H1 (cell line): Measurements from ENCODE around the gene ITGA5. TPM values are rescaled to one million over a fixed set of nuclear protein-coding genes. Genes with fewer than 3 reads are reported as not detected.

Experiments
- CTCF ChIA-PET: fragments of 300-600 bp; sonication (Branson Sonifier 250); formaldehyde crosslinking; loops from one replicate; lab custom pipeline; 2021; ENCODE audit not compliant: partially characterized antibody; lab: Charles Lee
- POLR2A ChIA-PET: fragments of 300-600 bp; sonication (Branson Sonifier 250); formaldehyde crosslinking; loops from one replicate; lab custom pipeline; 2021; ENCODE audit warnings: inconsistent platforms; ENCODE audit not compliant: partially characterized antibody; lab: Charles Lee
- DNase-seq, 2 experiments: peaks; one replicate each; pipeline versions ENCODE4 v3.0.0 to v3.0.0-alpha.2; 2010 to 2022; ENCODE audit warnings: low spot score in 2 of 2, low read depth in 1 of 2, mixed read lengths in 1 of 2
- FAIRE-seq: peaks from 2 replicates; lab custom pipeline; 2011; peaks lifted over from hg19 to GRCh38; lab: Jason Lieb, UNC
- H2AFZ ChIP-seq: 2 replicates; pipeline ENCODE4 v1.8.1; 2012; ENCODE audit warnings: low read length, inconsistent platforms
- H2AK5ac ChIP-seq: 2 replicates; pipeline ENCODE4 v1.6.1; 2013; ENCODE audit warnings: low read depth, low read length
- H2BK120ac ChIP-seq: replicated peaks from 2 replicates; pipeline ENCODE3; 2013; ENCODE audit warnings: low read depth, low read length, inconsistent platforms
- H2BK12ac ChIP-seq: 2 replicates; pipeline ENCODE4 v1.6.1; 2013; ENCODE audit warnings: low read depth, low read length
- H2BK15ac ChIP-seq: 2 replicates; pipeline ENCODE4 v1.6.1; 2013; ENCODE audit warnings: low read length
- H2BK20ac ChIP-seq: 2 replicates; pipeline ENCODE4 v1.6.1; 2013; ENCODE audit warnings: low read length
- H2BK5ac ChIP-seq: 2 replicates; pipeline ENCODE4 v1.6.1; 2013; ENCODE audit warnings: low read depth, low read length
- H3K14ac ChIP-seq: 2 replicates; pipeline ENCODE4 v1.6.1; 2013; ENCODE audit warnings: inconsistent platforms; ENCODE audit not compliant: insufficient read length
- H3K18ac ChIP-seq: 2 replicates; pipeline ENCODE4 v1.6.1; 2013; ENCODE audit warnings: low read length; ENCODE audit errors: extremely low read depth
- H3K23ac ChIP-seq: 2 replicates; pipeline ENCODE4 v1.6.1; 2013; ENCODE audit warnings: inconsistent platforms; ENCODE audit not compliant: insufficient read length
- H3K23me2 ChIP-seq: 2 replicates; pipeline ENCODE4 v1.6.1; 2013; ENCODE audit warnings: low read depth, low read length
- H3K27ac ChIP-seq: 2 replicates; pipeline ENCODE4 v1.6.1; 2011; ENCODE audit warnings: low read depth, low read length, inconsistent platforms
- H3K27me3 ChIP-seq, 4 experiments: replicated peaks in 1 of 4; 1 replicate in 1 of 4; 2 replicates in 3 of 4; pipeline versions ENCODE4 v1.6.1 to v1.8.1; 2011 to 2013; ENCODE audit warnings: low read length in 3 of 4, mild to moderate bottlenecking in 3 of 4, inconsistent platforms in 2 of 4, mixed read lengths in 2 of 4, moderate library complexity in 1 of 4; ENCODE audit not compliant: control insufficient read depth in 3 of 4, insufficient read depth in 3 of 4; ENCODE audit errors: extremely low read depth in 1 of 4
- H3K36me3 ChIP-seq, 4 experiments: 2 replicates each; pipeline versions ENCODE4 v1.6.1 to v1.8.1; 2011 to 2013; ENCODE audit warnings: mild to moderate bottlenecking in 4 of 4, low read length in 3 of 4, moderate library complexity in 2 of 4, control low read depth in 1 of 4, inconsistent platforms in 1 of 4; ENCODE audit not compliant: insufficient read depth in 4 of 4, control insufficient read depth in 2 of 4
- H3K4ac ChIP-seq: replicated peaks from 2 replicates; pipeline ENCODE3; 2013; ENCODE audit warnings: low read length, low read depth, mixed read lengths, inconsistent platforms; ENCODE audit not compliant: insufficient read length
- H3K4me1 ChIP-seq, 4 experiments: replicated peaks in 1 of 4; 1 replicate in 1 of 4; 2 replicates in 3 of 4; pipeline versions ENCODE4 v1.6.1 to v1.8.1; 2011 to 2013; ENCODE audit warnings: low read length in 3 of 4, inconsistent platforms in 2 of 4, mixed read lengths in 1 of 4; ENCODE audit not compliant: insufficient read depth in 4 of 4, control insufficient read depth in 3 of 4
- H3K4me2 ChIP-seq, 2 experiments: 2 replicates each; pipeline versions ENCODE4 v1.6.1 to v1.8.1; 2011 to 2013; ENCODE audit warnings: low read depth in 2 of 2, low read length in 2 of 2, control low read depth in 1 of 2, inconsistent platforms in 1 of 2, mild to moderate bottlenecking in 1 of 2; ENCODE audit not compliant: insufficient read depth in 1 of 2
- H3K4me3 ChIP-seq, 4 experiments: fragments of 200-600, 300-600 bp in 1 of 4; sonication (generic), shearing (Covaris generic), sonication (Bioruptor Twin) in 1 of 4; 2 replicates each; pipeline versions ENCODE4 v1.5.1 to v1.8.1; 2011 to 2016; ENCODE audit warnings: low read length in 4 of 4, low read depth in 3 of 4, control low read depth in 2 of 4, inconsistent platforms in 2 of 4, mild to moderate bottlenecking in 2 of 4, mixed read lengths in 1 of 4, moderate library complexity in 1 of 4; ENCODE audit not compliant: insufficient read depth in 2 of 4; ENCODE audit errors: extremely low read depth in 1 of 4
- H3K56ac ChIP-seq: replicated peaks from 2 replicates; pipeline ENCODE3; 2013; ENCODE audit warnings: low read depth, mild to moderate bottlenecking, mixed read lengths, low read length, inconsistent platforms; ENCODE audit not compliant: insufficient read length
- H3K79me1 ChIP-seq: 2 replicates; pipeline ENCODE4 v1.6.1; 2013; ENCODE audit warnings: low read depth, low read length, control low read depth
- H3K79me2 ChIP-seq, 2 experiments: 2 replicates each; pipeline versions ENCODE4 v1.6.1 to v1.8.1; 2012 to 2013; ENCODE audit warnings: low read length in 2 of 2, mild to moderate bottlenecking in 2 of 2, inconsistent platforms in 1 of 2; ENCODE audit not compliant: insufficient read depth in 2 of 2, control insufficient read depth in 1 of 2
- H3K9ac ChIP-seq, 4 experiments: replicated peaks in 1 of 4; 1 replicate in 1 of 4; 2 replicates in 3 of 4; pipeline versions ENCODE4 v1.6.1 to v1.8.1; 2011 to 2013; ENCODE audit warnings: low read depth in 3 of 4, low read length in 3 of 4, control low read depth in 2 of 4, mild to moderate bottlenecking in 2 of 4, moderate library complexity in 2 of 4, inconsistent platforms in 1 of 4; ENCODE audit errors: extremely low read depth in 1 of 4
- H3K9me3 ChIP-seq, 2 experiments: 2 replicates each; pipeline versions ENCODE4 v1.6.1 to v1.8.1; 2012 to 2013; ENCODE audit warnings: mild to moderate bottlenecking in 2 of 2, moderate library complexity in 2 of 2, control low read depth in 1 of 2, inconsistent platforms in 1 of 2, low read depth in 1 of 2, low read length in 1 of 2, mixed read lengths in 1 of 2; ENCODE audit not compliant: insufficient read depth in 2 of 2
- H4K20me1 ChIP-seq, 2 experiments: replicated peaks in 1 of 2; 2 replicates each; pipeline versions ENCODE3 to v1.8.1; 2011 to 2013; ENCODE audit warnings: inconsistent platforms in 2 of 2, low read length in 2 of 2, mild to moderate bottlenecking in 1 of 2; ENCODE audit not compliant: insufficient read depth in 2 of 2, control insufficient read depth in 1 of 2
- H4K5ac ChIP-seq: 2 replicates; pipeline ENCODE4 v1.6.1; 2013; ENCODE audit warnings: low read length, low read depth, mixed read lengths, inconsistent platforms; ENCODE audit not compliant: insufficient read length
- H4K8ac ChIP-seq: 2 replicates; pipeline ENCODE4 v1.8.0; 2013; ENCODE audit warnings: mild to moderate bottlenecking, moderate library complexity, low read length, inconsistent platforms; ENCODE audit not compliant: insufficient read depth; ENCODE audit errors: extremely low read depth
- H4K91ac ChIP-seq: replicated peaks from 2 replicates; pipeline ENCODE3; 2013; ENCODE audit warnings: low read length, mixed read lengths, inconsistent platforms; ENCODE audit not compliant: insufficient read length
- BACH1 ChIP-seq: IDR thresholded peaks from 2 replicates; pipeline ENCODE4 v1.6.1; 2012; ENCODE audit warnings: low read length, improper control_type of control experiment
- BRCA1 ChIP-seq: IDR thresholded peaks from 2 replicates; pipeline ENCODE4 v1.6.1; 2012; ENCODE audit warnings: low read depth, low read length, improper control_type of control experiment
- CBX8 ChIP-seq: fragments of 300-800, 300-1000 bp; sonication (generic); IDR thresholded peaks from 2 replicates; pipeline ENCODE4 v1.7.1; 2016; ENCODE audit warnings: low read depth, low read length, borderline replicate concordance
- CHD2 ChIP-seq: IDR thresholded peaks from 2 replicates; pipeline ENCODE4 v1.6.1; 2012; ENCODE audit warnings: low read length, improper control_type of control experiment
- CTBP2 ChIP-seq: IDR thresholded peaks from 2 replicates; pipeline ENCODE4 v1.7.0; 2011; ENCODE audit warnings: borderline replicate concordance, mild to moderate bottlenecking, moderate library complexity, mixed read lengths, low read length; ENCODE audit not compliant: insufficient read depth, insufficient read length
- EZH2 ChIP-seq: fragments of 200-600 bp; sonication (generic); IDR thresholded peaks from 2 replicates; pipeline ENCODE4 v1.7.1; 2012; ENCODE audit warnings: low read depth, mild to moderate bottlenecking, moderate library complexity, low read length, inconsistent platforms; ENCODE audit not compliant: severe bottlenecking
- GTF2F1 ChIP-seq: IDR thresholded peaks from 2 replicates; pipeline ENCODE4 v1.6.1; 2012; ENCODE audit warnings: low read depth, low read length, improper control_type of control experiment, borderline replicate concordance
- HDAC6 ChIP-seq: IDR thresholded peaks from one replicate; pipeline ENCODE4 v1.7.1; 2012; ENCODE audit warnings: low read depth, mild to moderate bottlenecking, inconsistent platforms, low read length, moderate library complexity
- MAFK ChIP-seq: IDR thresholded peaks from 2 replicates; pipeline ENCODE4 v1.6.1; 2012; ENCODE audit warnings: low read depth, mild to moderate bottlenecking, improper control_type of control experiment, low read length
- PHF8 ChIP-seq: fragments of 200-600 bp; sonication (generic); conservative IDR thresholded peaks from 2 replicates; pipeline ENCODE4 v1.7.1; 2012; ENCODE audit warnings: low read depth, mild to moderate bottlenecking, inconsistent platforms, low read length, moderate library complexity
- POLR2A ChIP-seq, 2 experiments: IDR thresholded peaks; 1 replicate in 1 of 2; 2 replicates in 1 of 2; pipeline ENCODE4 v1.6.1; 2011; ENCODE audit warnings: low read depth in 2 of 2, low read length in 2 of 2, mild to moderate bottlenecking in 2 of 2; ENCODE audit errors: control extremely low read depth in 1 of 2
- RAD21 ChIP-seq, 2 experiments: IDR thresholded peaks in 1 of 2; conservative IDR thresholded peaks in 1 of 2; 2 replicates each; pipeline ENCODE4 v1.6.1; 2011; ENCODE audit warnings: low read depth in 2 of 2, low read length in 2 of 2, improper control_type of control experiment in 1 of 2, inconsistent platforms in 1 of 2, mild to moderate bottlenecking in 1 of 2, moderate library complexity in 1 of 2
- YY1 ChIP-seq: IDR thresholded peaks from 2 replicates; pipeline ENCODE4 v1.6.1; 2011; ENCODE audit warnings: low read depth, mild to moderate bottlenecking, low read length
- WGBS, 2 experiments: shearing (Covaris generic) in 1 of 2; methylation state at CpG; one replicate each; pipeline versions ENCODE4 v1.1.6 to v1.1.7; 2013 to 2015; ENCODE audit warnings: low lambda C conversion rate in 2 of 2, mixed read lengths in 2 of 2, inconsistent platforms in 1 of 2, low coverage in 1 of 2, missing lambda C conversion rate in 1 of 2; ENCODE audit not compliant: insufficient replicate concordance in 2 of 2, insufficient coverage in 1 of 2, insufficient read length in 1 of 2; ENCODE audit errors: extremely low coverage in 1 of 2, missing lambda C conversion rate in 1 of 2; 5-methylcytosine and 5-hydroxymethylcytosine counted together
- polyA plus RNA-seq, 7 experiments: library from polyadenylated mRNA; depleted of rRNA in 3 of 7; stranded (reverse) in 5 of 7; unstranded in 2 of 7; fragments of >200 nt in 5 of 7; fragments of 200-250 nt in 2 of 7; gene quantifications; 1 replicate in 5 of 7; 2 replicates in 1 of 7; 4 replicates in 1 of 7; pipeline versions ENCODE4 v1.2.1 to v1.2.3, GENCODE V29; 2011 to 2013; ENCODE audit warnings: missing spikeins in 2 of 7, mixed read lengths in 2 of 7
- total RNA-seq: library from RNA; stranded (reverse); fragmentation: NEBNext Ultra II Directional; extraction: Animal tissue kit (Norgen Biotek cat#: 25700); gene quantifications from 2 replicates; pipeline ENCODE4 v1.2.1, GENCODE V29; 2021
- TF ChIP-seq, protein P1 (sequence below): IDR thresholded peaks from 2 replicates; pipeline ENCODE4 v1.6.1; 2012; ENCODE audit warnings: inconsistent platforms

ITGA5 gene
- total and polyA plus RNA-seq, 2 of the 8 experiments (the other 6 are each of a cell fraction or from before 2014, with no cell fraction given) = 11.6 to 19.4 TPM

- Histone ChIP-seq H3K4ac (no peak overlapping the region), H3K4me1 (peaks cover 0 to 1% (median 0%) of the 10 kb centered on the region in 4 experiments; a peak in 1 of 7 replicates), H2BK5ac (no peak overlapping the region), H4K91ac (no peak overlapping the region), H2BK120ac (no peak overlapping the region), H3K79me2 (no peaks in the 10 kb centered on the region), H3K23ac (no peak overlapping the region), H3K14ac (no peak overlapping the region), H3K79me1 (no peaks in the 10 kb centered on the region), H2BK12ac (no peak overlapping the region), H3K4me3 (no peak overlapping the region), H3K27ac (no peak overlapping the region), H2BK20ac (no peak overlapping the region), H3K4me2 (no peak overlapping the region), H3K36me3 (peaks cover 4 to 19% (median 8%) of the 10 kb centered on the region in 4 experiments; a peak in 5 of 8 replicates), H3K9me3 (no peaks in the 10 kb centered on the region), H2AFZ (no peak overlapping the region), H3K18ac (no peak overlapping the region), H2AK5ac (no peak overlapping the region), H3K23me2 (no peaks in the 10 kb centered on the region), H4K5ac (no peak overlapping the region), H2BK15ac (no peak overlapping the region), H3K9ac (no peak overlapping the region), H3K56ac (no peak overlapping the region), H4K20me1 (no peaks in the 10 kb centered on the region), H4K8ac (no peak overlapping the region), H3K27me3 (no peaks in the 10 kb centered on the region)
- FAIRE-seq (no peak), DNase-seq (no peak)
- 90% methylated on average over 10 of the region's 10 CpGs; no CpG with 5 or more reads in 1 of the 2 experiments for WGBS, 2 experiments
- ChIA-PET CTCF (interaction anchor here (1.1 to 12.3 kb wide), 8 partner anchors 9 to 69 kb away, joined by 3 to 742 read pairs (median 8); partner anchors contain the start of gene ITGA5), POLR2A (interaction anchor here (1.3 to 4.5 kb wide), 4 partner anchors 10 to 35 kb away, joined by 3 to 16 read pairs (median 6); no protein-coding TSS in a partner anchor)
- TF ChIP-seq PHF8 (no peak), EZH2 (no peak), CHD2 (no peak), YY1 (no peak), MAFK (no peak), CTBP2 (no peak), HDAC6 (no peak), CBX8 (no peak), BACH1 (no peak), POLR2A (IDR thresholded peaks at IDR 0.05; ENCODE audit: control extremely low read depth in 1 of 2, low read depth in 2 of 2, low read length in 2 of 2) (no peak), GTF2F1 (no peak), BRCA1 (no peak), RAD21 (IDR thresholded peaks at IDR 0.05 in 1 of 2, conservative IDR thresholded peaks at IDR 0.05 in 1 of 2; ENCODE audit: low read depth in 2 of 2, low read length in 2 of 2) (no peak)
- TF ChIP-seq, protein P1, sequence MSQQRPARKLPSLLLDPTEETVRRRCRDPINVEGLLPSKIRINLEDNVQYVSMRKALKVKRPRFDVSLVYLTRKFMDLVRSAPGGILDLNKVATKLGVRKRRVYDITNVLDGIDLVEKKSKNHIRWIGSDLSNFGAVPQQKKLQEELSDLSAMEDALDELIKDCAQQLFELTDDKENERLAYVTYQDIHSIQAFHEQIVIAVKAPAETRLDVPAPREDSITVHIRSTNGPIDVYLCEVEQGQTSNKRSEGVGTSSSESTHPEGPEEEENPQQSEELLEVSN = no peak
These were observed 14.0 kb downstream of the ITGA5 start for GRCh38 chr12:54405106-54405505.
